ENCODE measurements around the gene NUDT15.

Gene NUDT15

DNA sequence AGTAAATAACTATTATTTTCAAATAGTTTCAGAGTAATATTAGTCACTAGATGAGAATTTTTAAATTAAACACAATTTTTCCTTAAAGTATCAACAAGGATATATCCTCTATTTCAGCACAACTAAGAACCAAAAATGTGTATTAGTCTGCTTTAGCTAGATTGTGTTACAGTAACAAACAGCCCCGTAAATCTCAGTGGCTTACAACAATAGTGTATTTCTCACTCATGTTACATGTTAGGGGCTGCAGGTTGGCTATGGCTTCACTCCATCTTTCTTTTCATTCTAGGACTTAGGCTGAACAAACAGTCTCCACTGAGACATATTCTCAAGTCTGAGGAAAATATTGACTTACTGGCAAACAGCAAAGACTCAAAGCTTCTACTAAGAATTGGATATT lies 24.9 kb upstream of the NUDT15 start:
- H3K4me3 ChIP-seq (ENCODE audit: low read depth, low read length): no peak overlapping the region
- no peak for TF ChIP-seq CTCF (IDR thresholded peaks at IDR 0.05; ENCODE audit: borderline replicate concordance, insufficient read depth, low read depth, low read length)

DNA sequence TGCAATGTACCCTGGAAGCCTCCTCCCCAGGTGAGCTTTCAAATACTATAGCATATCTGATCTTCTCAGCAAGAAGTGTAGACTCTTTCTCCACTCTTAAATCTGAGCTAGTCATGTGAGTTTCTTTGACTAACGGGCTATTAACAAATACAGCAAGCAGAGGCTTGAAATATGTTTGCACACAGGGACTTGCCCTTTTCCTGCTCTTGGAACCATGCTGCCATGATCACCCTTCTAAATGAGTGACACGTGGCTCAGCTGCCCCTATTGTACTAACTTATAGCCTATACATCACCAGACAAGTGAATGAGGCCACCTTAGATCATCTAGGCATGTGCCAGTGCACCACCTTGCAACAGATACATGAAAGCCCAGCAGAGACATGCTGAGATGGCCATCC lies 23.2 kb upstream of the NUDT15 start:
- TF ChIP-seq CTCF (IDR thresholded peaks at IDR 0.05; ENCODE audit: borderline replicate concordance, insufficient read depth, low read depth, low read length): no peak
- no peak overlapping the region for H3K4me3 ChIP-seq (ENCODE audit: low read depth, low read length)

DNA sequence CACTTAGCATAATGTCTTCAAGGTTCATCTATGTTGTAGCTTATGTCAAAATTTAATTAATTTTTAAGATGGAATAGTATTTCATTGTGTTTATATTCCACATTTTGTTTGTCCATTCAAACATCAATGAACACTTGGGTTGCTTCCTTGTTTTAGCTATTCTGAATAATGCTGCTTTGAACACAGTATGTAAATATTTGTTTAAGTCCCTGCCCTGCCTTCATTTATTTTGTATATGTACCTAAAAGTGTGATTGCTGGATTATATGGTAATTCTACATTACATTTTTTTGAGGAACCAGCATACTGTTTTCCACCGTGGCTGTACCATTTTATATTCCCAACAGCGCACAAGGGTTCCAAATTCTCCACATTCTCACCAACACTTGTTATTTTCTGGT lies 18.9 kb upstream of the NUDT15 start:
- no peak for TF ChIP-seq CTCF (IDR thresholded peaks at IDR 0.05; ENCODE audit: borderline replicate concordance, insufficient read depth, low read depth, low read length)
- H3K4me3 ChIP-seq (ENCODE audit: low read depth, low read length): no peak overlapping the region

DNA sequence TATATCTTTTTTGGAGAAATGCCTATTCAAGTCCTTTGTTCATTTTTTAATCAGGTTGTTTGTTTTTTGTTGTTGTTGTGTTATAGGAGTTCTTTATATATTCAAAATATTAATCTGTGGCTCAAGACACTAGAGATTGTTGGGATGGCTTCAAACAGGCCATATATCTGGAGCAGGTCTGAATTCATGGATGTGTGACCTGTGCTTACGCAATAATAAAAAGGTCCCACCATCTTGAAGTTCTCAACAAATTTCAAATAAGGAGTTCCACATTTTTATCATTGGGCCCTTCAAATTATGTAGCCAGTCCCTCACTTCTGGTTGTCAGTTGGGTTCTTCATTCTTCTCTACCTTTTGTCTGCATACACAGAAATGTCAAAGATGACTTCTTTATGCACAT lies 17.7 kb upstream of the NUDT15 start:
- TF ChIP-seq CTCF (IDR thresholded peaks at IDR 0.05; ENCODE audit: borderline replicate concordance, insufficient read depth, low read depth, low read length): no peak
- no peak overlapping the region for H3K4me3 ChIP-seq (ENCODE audit: low read depth, low read length)

DNA sequence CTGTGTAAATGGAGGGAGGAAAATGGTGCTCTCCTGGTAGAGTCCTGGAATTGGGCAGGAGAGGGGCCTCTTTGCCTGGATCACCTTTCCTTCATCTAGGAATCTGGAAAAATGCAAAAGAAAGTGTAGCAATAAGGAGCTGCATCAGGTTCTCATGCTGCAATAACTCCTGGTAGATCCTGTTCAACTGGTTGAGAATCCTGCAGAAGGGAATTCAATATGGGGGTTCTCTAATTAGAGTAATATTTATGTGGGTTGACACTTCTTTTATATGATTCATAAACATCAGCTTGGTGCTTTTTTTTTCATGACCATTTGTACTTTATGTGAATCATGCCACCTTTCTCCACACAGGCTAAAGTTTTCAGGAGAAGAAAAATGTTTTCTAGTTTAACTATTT lies 9.5 kb upstream of the NUDT15 start:
- no peak overlapping the region for H3K4me3 ChIP-seq (ENCODE audit: low read depth, low read length)
- TF ChIP-seq CTCF (IDR thresholded peaks at IDR 0.05; ENCODE audit: borderline replicate concordance, insufficient read depth, low read depth, low read length): no peak

DNA sequence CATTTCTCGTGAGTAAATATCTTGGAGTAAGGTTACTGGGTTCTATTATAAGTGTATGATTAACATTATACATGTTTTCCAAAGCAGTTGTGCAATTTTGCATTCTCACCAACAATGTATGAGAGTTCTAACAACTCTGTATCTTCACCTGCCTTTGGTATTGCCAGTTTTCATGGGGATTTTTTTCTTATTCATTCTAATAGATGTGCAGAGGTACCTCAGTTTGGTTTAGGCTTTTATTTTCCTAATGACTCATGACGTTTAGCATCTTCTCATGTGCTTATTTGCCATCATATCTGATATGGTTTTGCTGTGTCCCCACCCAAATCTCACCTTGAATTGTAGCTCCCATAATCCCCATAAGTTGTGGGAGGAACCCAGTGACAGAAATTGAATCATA lies 7.7 kb upstream of the NUDT15 start:
- no peak for TF ChIP-seq CTCF (IDR thresholded peaks at IDR 0.05; ENCODE audit: borderline replicate concordance, insufficient read depth, low read depth, low read length)

GRCh38 chr13:48038761-48039160 lies 1.2 kb downstream of the NUDT15 start:
- H3K4me3 ChIP-seq (ENCODE audit: low read depth, low read length): no peak overlapping the region
- no peak for TF ChIP-seq CTCF (IDR thresholded peaks at IDR 0.05; ENCODE audit: borderline replicate concordance, insufficient read depth, low read depth, low read length)

More for the DNA sequence above, 7.7 kb upstream of the NUDT15 start:
- no peak overlapping the region for H3K4me3 ChIP-seq (ENCODE audit: low read depth, low read length)

All from GM12875 (cell line).